ENCODE data around the gene PLAAT5.

The PLAAT5 gene

DNA sequence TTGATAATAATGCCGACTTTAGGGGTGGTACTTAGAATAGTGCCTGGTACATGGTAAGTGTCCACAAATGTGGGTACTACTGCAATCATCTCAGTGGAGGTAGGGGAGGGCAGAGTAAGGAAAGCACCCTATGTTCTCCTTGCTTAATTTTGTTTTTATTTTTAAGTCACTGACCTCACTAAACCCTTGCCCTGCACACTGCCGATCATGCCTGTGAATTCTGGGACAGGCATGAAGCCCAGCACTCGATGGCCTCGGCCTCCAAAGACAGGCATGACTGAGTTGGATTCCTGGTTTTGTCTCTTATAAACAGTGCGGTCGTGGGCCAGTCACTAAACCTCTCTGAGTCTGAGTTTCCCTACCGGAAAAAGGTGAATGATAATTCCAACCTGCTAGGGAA is 21.8 kb upstream of the PLAAT5 start:
- DNase-seq (ENCODE audit: low spot score), result no peak

- DNase-seq (ENCODE audit: low spot score), result no peak
Observed at GRCh38 chr11:63511048-63511748, 20.2 kb upstream of the PLAAT5 start.

DNA sequence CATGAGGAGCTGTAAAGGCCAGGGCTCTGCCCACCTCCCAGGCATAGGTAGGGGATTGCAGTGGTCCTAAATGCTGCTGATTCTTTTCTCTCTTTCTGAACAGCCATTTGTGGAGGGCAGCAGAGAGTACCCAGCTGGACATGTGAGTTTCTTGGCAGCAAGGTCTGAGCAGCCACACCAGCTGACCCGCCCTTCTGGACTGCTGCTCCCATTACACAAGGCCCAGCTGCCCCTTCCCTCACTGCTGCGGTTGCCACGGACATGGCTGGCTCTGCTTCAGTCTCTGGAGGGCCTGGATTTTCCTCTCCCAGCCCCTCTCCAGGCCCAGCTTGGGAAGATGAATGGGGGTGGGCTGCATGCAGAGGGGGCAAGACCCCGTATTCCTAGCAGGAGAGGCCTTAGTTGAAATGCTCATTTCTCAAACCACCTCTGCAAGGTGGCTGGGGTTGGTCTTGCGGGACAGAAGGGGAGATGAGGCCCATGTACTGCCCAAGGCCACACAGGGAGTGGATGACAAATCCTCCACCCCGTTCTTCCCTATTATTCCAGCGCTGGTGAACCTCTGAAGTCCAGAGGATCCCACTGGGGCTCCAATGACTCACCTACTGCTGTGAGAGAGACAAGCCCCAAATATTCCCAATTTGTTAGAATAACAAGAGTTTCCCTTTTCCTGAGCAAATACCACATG is 19.5 kb upstream of the PLAAT5 start:
- peak; percentile 90 for DNase-seq (ENCODE audit: low spot score)

- DNase-seq (ENCODE audit: low spot score), result no peak
Observed at GRCh38 chr11:63508745-63509144, 17.8 kb upstream of the PLAAT5 start.

GRCh38 chr11:63508009-63508408 is 17.0 kb upstream of the PLAAT5 start:
- peak; percentile 39 for DNase-seq (ENCODE audit: low spot score)

- DNase-seq (ENCODE audit: low spot score), result no peak
Observed at GRCh38 chr11:63507511-63507910, 16.5 kb upstream of the PLAAT5 start.

DNA sequence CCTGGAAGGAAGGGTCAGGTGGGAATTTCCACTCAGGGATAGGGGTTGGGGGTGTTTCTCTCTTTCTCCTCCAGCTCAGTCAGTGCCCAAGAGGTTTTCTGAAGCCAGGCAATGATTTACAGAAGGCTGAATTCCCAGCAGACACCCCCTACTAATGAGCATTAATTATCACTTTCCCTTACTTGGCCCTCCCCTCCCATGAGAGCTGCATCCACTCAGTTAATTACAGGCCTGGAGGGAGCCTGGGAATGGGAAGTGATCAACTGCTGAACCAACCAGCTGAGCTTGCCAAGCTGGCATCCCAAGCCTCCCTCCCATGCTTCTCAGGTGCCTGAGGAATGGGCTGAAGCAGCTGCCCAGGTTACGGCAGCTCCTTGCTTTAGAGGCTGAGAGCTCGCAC is 15.9 kb upstream of the PLAAT5 start:
- no peak for DNase-seq (ENCODE audit: low spot score)

- no peak for DNase-seq (ENCODE audit: low spot score)
Observed at GRCh38 chr11:63505857-63506528, 15.0 kb upstream of the PLAAT5 start, which contains the start of gene LGALS12. Gene LGALS12 (plus strand): TSS chr11:63506084. CDS start chr11:63506459, 375 bp downstream.

GRCh38 chr11:63504933-63505586 is 14.1 kb upstream of the PLAAT5 start:
- no peak for DNase-seq (ENCODE audit: low spot score)

GRCh38 chr11:63504054-63504453 is 13.1 kb upstream of the PLAAT5 start:
- DNase-seq (ENCODE audit: low spot score), result no peak

- no peak for DNase-seq (ENCODE audit: low spot score)
Observed at GRCh38 chr11:63503492-63503891, 12.5 kb upstream of the PLAAT5 start.

DNA sequence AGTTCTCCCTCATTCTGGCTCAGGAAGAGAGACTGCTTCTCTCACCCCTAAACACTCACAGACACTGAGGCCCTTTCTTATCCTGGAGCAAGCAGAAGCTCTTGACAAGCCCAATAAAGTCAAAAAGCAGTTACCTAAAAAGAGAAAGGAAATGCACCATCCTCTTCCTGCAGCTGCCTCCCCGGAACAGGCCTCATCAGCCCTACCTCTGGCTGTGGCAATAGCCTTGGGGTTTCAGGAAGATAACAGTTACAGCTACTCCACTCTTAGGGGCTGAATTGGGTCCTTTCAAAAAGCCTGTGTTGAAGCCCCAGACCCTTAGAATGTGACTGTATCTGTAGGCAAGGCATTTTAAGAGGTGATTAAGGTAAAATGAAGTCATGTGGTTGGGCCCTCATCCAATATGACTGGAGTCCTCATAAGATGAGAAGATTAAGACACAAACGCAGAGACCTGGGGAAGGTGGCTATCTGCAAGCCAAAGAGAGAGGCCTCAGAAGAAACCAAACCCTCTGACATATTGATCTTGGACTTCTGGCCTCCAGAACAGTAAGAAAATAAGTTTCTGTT is 11.4 kb upstream of the PLAAT5 start:
- no peak for DNase-seq (ENCODE audit: low spot score)

DNA sequence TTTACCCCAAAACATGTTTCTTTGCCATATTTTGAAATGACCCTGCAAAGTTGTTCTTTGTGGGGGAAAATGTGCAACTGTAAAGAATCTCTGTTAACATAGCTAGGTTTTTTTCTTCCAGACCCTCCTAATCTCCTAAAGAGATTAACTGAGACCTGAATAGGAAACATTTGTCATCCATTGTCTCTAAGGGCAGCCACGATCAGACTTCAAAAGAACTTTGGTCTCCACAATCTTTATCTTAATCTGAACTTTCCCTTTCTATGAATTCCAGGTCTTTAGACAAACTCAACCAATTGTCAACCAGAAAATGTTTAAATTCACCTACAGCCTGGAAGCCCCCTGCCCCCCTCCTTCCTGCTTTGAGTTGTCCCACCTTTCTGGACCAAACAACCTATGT is 10.3 kb upstream of the PLAAT5 start:
- DNase-seq (ENCODE audit: low spot score), result no peak

GRCh38 chr11:63499874-63500273 is 8.9 kb upstream of the PLAAT5 start:
- no peak for DNase-seq (ENCODE audit: low spot score)

GRCh38 chr11:63494975-63495374 is 4.0 kb upstream of the PLAAT5 start:
- no peak for DNase-seq (ENCODE audit: low spot score)

DNA sequence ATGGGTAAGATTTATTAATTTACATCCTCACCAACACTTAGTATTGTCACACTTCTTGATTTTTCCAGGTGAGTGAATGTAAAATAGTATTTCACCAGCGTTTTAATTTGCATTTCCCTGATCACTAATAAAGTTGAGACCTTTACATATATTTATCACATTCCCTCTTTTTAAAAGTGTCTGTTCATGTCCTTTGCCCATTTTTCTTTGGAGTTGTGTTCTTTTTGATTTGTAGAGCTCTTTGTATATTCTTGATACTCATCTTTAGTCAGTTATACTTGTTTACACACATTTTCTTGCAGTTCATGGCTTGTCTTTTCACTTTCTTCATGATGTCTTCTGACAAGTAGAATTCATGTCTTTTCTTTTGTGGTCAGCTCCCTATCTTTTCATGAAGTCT is 2.2 kb upstream of the PLAAT5 start:
- DNase-seq (ENCODE audit: low spot score), result no peak

- no peak for DNase-seq (ENCODE audit: low spot score)
Observed at GRCh38 chr11:63492441-63492840, 1.5 kb upstream of the PLAAT5 start.

GRCh38 chr11:63491636-63492372 is 837 bp upstream of the PLAAT5 start:
- DNase-seq (ENCODE audit: low spot score), result no peak

DNA sequence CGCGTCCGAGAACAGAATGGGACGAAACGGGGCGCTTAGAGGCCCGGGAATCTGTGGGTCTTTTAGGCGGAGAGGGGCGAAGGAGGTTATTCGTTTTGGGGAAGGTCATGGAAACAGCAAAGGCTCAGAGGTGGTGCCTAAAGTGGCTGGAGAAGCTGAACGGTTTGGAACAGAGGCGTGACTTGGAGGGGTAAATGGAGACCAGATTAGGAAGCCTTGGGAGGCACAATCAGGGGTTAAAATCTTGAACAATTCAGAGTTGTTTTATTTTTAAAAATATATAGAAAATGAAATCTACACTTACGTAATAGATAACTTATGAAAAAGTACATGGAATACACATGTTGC is 247 bp upstream of the PLAAT5 start:
- no peak for DNase-seq (ENCODE audit: low spot score)

DNA sequence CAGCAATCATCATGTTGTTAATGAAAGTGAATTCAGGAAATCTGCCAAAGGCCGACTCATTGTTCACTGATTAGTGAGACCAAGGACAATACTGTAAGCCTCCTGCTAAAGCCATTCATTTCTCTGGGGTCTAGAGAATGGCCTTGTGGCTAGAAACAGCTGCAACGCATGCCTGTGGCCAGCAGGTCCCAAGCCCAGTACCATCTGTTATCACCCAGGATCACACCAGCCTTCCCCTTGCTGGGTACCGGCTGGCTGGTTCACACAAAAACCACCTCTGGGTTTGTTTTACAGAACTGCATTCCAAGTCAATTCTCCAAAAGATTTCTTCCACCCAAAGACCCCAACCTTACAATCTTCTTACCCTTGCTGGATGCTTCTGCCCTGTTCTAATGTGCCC is 1.1 kb downstream of the PLAAT5 start:
- DNase-seq (ENCODE audit: low spot score), result no peak

- no peak for DNase-seq (ENCODE audit: low spot score)
Observed at GRCh38 chr11:63488789-63489188, 2.2 kb downstream of the PLAAT5 start.

GRCh38 chr11:63485777-63486176 is 5.2 kb downstream of the PLAAT5 start:
- no peak for DNase-seq (ENCODE audit: low spot score)

All from AG20443 (cell line).